ENCODE results near the gene ST8SIA5.

GRCh38 chr18:46646468-46646867 lies 110.4 kb downstream of the ST8SIA5 start:
- TF ChIP-seq EZH2 (IDR thresholded peaks at IDR 0.05; ENCODE audit: borderline replicate concordance, low read length) (no peak), CTCF (IDR thresholded peaks at IDR 0.05; ENCODE audit: low read length) (no peak)

Measured in OCI-LY1 (cell line).